HG03469 (cell line): ENCODE results near the gene CPNE5.

Experiments
- ATAC-seq: cut with Tn5 transposase; IDR thresholded peaks from one replicate; pipeline ENCODE4 v1.9.1; 2021; ENCODE audit warnings: mild to moderate bottlenecking, moderate library complexity, moderate number of reproducible peaks; ENCODE audit not compliant: unreplicated experiment

Gene CPNE5

DNA sequence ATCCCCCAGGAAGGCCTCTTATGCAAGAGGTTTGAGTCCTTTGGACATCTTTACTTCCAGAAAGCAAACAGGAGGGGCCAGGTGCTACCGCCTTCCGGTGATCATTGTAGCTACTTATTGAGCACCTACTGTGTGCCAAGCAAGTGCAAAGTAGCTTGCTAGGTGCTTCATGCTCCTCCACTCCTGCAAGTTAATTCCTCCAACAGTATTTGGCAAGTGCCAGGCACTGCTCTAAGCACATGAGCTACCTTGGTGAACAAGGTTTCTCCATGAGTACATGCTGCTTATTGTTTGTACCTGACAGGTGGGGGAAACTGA, 2.3 kb downstream of the CPNE5 start:
- ATAC-seq: no peak

DNA sequence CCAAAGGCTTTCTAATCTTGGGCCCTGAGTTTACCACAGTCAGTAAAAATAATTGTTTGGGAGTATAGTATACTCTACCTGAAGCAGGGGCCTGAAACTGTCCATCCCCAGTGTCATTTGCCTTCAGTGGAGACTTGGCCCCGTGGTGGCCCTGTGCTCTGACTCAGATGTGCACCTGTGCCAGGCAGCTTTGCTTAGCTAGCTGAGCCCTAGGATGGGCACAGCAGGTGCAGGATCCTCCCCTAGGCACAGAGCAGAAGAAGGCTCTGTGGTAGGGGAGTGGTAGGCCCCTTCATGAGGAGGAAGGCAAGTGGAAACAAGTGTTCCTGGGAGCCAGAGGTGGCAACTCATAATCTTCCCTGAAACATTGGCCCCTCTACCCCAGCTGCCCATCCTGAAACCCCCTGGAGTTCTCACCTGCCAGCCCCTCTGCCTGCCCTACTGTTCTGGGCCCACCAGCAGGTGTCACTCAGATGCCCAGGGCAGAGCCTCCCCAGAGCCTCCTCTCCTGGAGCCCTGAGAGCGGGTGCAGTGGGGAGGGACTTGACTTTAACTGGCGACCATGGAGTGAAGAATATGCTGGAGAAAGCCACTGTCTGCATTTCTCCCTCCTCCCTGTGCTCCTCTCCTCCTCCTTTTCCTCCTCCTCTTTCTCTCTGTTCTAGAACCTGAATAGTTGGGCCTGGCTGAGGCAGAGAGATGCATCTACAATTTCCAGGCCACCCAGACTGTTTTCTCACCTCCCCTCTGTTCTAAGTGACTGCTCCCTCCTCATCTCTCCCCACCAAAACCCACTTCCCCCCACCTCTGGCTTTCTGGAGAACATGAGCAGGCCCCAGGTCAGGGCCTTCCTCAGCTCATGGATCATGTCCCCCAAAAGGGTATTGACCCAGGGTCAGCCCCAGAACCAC, 2.9 kb downstream of the CPNE5 start:
- ATAC-seq: no peak

DNA sequence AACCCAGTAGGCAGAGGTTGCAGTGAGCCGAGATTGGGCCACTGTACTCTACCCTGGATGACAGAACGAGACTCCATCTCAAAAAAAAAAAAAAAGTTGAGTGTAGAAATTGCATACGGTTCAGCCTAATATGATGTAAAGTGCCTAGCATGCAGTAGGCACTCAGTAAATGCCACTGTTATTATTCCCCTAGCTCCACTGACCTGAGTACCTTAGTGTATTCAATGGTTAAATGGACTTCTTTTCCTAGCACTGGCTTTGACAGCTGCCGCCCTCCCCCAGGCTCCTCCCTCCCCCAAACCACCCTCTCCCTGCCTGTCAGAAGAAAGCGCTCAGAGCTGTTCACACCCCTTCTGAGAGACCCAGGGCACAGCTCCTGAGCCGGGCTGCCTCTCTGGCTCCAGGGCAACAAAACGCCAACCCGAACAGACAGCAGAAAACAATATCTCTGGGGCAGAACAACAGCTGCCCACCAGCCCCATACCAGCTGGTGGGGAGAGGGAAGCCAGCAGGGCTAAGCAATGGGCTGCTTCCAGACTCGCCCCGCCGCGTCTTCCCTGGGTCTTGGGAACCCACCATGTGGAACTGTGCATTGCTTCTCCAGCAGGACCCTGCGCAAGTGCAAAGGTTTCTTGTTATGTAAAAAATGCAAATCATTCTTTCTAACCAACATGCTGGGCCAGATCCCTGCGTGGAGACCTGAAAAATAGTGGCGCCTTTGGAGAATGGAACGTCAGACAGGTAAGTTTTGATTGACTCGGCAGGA, 4.5 kb downstream of the CPNE5 start:
- no peak for ATAC-seq

DNA sequence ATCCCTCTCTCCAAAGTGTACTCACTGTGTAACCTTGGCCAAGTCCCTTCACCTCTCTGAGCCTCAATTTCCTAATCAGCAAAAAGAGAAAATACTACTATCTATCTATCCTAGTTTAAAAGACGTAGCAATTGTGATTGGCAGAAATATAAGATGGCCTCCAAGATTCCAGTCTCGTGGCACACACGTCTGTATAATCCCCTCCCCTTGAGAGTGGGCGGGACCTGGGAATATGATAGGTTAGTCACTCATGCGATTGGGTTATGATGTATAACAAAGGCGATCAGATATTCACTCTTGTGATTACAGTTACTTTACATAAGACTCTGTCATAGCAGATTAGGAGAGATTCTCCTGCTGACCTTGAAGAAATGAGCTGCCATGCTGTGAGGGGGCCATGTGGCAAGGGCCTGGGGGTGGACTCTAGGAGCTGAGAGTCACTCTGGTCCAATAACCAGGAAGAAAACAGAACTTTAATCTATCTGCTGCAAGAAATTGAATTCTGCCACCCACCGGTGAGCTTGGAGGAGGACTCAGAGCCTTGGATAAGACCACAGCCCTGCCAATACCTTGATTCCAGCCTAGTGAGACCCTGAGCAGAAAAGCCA, 6.0 kb downstream of the CPNE5 start:
- no peak for ATAC-seq

DNA sequence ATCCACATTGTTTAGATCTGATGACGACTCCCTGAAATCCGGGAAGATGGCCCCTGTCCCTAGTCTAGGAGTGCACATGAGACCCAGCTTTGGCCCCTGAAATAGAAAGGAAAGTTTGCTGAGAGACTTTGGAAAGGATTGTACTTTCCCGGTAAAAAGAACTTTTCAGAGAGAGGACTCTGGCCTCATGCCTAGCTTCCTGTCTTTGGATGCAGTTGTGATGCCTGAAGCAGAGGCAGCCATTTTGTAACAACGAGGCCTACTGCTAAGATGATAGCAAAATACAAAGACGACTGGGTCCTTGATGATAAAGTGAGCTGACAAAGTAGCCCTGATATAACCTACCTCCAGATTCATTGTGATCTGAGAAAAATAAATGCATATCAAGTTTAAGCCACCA, 6.9 kb downstream of the CPNE5 start:
- ATAC-seq: no peak

DNA sequence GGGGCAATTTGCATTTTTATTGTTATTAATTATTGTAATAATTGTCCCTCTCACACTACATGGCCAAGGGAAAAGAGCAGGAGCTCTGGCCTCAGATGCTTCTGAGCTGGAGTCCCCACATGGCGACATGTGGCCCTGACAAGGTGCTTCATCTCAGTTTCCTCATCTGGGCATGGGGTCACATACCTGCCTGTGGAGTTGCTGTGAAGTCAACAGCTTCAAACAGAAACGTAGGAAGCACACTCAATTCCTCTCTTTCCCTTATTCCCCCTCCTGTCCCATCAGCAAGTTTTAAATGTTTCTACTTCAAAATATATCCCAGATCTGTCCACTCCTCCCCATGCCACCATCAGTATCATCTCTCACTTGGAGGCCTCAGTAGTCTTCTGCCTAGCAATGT, 8.7 kb downstream of the CPNE5 start:
- no peak for ATAC-seq

DNA sequence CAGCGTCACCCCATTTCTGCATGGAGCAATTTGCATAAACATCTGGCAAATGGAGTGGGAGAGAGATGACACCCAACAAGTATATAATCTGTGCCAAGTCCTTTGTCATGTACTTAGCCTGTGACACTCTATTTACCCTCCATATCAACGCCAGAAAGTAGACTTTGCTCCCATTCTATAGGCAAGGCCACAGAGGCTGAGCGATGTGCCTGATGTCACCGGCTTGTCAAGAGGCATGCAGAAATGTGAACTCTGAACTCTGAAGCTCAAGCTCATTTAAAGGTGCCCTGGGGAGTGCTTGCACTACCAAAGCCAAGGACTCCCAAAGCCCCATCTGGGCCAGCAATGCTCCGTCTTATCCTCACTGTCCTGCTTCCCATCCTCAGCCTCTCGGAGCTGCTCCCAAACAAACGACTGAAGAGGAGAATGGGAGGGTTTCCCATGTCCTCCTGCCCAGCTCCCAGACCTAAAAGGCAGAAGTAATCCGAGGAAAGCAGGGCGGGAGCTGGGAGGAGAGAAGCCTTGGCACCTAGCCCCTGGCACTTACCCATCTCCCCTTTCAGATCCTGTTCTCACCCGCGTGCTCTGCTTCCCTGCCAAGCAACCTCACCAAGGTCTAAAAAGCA, 9.2 kb downstream of the CPNE5 start:
- ATAC-seq: no peak

DNA sequence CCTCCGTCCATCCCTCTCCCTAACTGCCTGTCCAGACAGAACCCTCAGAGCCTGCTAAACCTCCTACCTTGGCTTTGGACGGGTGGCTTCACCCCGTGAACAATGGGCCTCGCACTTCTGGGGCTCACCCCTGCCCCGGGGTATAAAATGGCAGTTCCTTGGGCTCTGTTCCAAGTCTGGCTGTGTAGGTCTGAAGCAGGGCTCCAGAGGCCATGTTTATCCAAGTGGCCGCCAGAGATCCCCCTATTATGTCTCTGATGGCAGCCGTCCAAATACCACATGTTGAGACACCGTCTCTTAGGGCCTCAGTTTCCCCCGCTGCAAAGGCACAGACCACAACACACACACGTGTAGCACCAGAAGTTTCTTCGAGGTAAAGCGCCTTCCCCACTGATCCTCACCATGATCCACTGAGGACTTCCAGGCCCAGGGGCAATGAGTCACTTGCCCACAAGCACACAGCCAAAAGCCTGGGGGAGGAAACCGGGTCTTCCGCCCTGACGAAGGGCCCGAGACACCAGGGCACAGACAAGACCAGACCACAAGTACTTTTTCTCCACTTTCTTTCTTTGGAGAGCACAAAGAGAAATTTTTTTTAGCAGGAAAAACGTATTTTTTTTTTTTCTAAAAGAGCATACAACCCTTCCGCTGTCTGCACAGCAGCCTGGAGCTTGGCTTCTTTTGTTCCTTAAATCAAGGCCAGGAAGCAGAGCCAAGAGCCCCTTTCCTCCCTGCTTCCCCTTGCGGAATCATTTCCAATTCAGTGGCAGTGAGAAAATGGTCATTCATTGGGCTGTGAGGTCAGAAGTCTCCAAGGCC, 11.8 kb downstream of the CPNE5 start:
- ATAC-seq: no peak

DNA sequence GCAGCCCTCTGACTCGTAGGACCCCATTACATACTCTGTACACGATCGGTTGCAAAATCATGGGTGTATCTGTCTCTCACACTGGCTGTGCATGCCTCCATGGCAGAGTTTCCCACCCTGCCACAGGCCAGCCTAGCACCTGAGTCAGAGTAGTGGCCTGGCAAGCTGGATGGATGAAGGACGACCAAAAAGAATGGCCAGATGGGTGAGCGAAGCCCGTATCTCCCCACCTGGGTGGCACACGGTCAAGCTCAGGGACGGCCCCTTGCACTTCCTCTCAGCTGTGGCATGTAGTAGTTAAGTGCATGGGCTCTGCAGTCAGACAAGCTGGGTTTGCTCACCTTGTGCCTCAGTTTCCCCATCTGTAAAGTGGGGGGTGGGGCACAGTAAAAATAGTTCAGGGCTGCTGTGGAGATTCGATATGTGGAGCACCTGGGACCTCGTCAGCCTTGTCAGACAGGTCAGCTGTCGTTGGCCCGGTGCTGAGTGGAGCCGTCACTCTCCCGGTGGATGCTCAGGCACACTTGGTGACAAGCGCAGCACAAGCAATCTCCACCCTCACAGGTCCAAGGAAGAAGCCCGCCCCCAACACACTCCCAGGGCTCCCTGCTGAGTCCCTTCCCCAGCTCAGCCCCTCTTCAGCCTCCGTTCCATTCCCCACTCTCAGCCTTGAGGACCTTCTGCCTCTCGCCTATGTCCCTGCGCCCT, 12.6 kb downstream of the CPNE5 start:
- ATAC-seq: no peak

DNA sequence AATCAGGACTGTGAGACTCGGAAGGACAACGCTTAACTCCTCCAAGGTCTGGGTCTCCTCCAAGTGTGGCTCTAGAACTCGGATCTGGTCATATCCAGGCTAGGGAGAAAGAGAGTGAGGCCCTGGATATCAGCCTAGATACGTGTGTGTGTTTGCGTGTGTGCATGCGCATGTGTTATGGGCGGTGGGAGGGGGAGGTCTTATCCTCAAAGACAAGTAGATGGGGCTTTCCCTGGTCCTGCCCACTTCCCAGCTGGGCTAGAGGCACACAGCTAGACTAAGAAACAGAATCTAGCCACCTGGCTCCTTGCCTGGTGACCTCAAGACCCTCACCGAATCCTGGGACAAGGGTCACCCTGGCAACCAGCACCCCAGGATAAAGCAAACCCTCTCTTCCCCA, 13.2 kb downstream of the CPNE5 start:
- no peak for ATAC-seq

DNA sequence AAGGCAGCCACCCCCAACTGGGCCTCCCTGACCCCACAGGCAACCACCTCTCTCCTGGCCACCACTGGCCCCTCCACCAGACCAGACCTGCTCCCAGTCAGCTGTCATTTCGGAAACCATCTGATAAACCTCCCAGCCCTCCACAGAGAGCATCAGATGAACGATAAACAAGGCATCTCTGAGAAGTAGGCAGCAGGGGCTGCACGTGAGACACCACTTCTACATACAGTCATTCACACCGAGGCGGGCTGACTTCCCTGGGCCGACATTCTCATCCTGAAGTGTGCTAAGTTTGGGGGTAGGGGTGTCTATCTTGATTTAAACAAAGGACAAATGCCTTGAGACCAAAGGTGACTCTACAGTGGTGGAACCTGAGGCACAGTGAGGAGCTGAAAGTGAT, 13.8 kb downstream of the CPNE5 start:
- ATAC-seq: no peak

DNA sequence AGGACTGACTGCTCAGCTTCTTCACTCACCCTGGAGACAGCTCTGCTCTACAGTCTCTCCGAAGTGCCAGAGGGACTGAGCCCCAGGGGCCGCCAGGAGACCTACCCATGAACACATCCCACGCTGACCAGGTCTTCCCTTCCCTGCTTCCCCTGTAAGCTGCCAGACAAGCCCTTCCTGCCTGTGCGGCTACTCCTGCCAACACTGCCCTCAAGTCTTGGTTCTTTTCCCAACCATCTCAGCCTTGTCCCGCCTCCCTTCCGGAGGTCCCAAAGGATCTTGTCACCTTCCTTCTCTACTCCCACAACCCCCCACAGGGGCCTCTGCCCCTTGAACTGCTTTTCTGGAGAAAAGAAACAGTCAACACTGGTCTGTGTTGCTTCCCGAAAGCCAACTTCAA, 15.0 kb downstream of the CPNE5 start:
- ATAC-seq: no peak

DNA sequence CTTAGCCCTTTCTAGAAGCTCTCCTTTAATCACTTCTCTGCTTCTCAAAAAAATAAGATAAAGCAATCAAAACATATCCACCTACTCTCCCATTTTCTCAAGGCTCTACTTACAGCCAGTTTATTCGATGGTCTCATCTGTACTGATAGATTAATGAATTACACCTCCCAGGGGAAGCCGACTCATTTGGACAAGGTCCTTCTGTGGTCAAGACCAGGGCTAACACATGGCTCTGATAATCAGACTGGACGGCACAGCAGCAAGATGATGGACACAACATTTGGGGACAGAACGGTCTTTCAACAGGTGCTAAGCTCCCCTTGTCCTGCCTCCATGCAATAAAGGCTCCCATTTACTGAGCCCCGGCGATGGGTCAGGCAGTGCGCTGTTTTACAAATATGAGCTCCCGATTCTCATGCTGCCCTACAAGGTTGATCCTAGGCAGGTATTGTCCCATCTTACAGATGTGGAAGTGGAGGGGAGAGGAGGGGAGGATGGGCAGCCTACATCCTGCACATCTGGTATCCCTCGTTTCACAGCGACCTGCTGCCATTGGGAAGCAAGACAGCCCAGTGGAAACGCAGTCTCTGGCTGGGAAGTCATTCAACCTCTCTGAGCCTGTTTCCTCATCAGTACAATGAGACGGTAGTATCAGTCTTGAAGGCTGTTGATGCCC, 15.7 kb downstream of the CPNE5 start:
- ATAC-seq: no peak

DNA sequence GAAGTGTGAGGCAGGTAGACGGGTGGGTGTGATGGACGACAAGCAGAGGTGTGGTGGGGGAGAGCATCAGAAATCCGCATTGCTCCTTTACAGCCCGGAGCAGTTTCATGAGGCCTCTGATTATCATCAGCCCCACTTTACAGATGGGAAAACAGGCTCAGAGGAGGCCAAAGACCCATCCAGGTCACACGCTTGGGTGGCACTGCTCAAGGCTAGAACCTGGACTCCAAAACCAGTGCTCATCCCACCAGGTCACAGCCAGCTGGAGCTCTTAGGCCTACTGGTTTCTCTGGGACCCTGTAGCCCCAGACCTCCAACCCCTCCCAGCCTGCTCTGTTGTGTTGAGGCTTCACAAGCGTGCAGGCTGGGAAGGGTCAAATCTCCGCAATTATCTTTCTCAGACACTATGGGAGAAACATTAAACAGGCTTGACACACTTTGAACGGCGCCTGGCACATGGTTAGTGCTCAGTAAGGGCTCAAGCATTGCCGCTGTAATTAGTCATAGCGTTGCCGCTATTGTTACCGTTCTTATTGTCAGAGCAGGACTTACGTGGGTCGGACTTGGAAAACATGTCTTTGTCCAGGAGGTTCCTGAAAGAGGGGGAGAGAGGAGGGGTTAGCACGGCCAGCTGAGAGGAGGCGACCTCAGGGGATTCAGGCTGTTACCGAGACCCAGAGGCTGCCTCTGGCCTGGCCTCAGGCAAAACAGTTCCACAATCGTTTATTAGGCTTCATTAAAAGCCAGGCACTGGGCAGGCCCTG, 16.6 kb downstream of the CPNE5 start:
- ATAC-seq: no peak

DNA sequence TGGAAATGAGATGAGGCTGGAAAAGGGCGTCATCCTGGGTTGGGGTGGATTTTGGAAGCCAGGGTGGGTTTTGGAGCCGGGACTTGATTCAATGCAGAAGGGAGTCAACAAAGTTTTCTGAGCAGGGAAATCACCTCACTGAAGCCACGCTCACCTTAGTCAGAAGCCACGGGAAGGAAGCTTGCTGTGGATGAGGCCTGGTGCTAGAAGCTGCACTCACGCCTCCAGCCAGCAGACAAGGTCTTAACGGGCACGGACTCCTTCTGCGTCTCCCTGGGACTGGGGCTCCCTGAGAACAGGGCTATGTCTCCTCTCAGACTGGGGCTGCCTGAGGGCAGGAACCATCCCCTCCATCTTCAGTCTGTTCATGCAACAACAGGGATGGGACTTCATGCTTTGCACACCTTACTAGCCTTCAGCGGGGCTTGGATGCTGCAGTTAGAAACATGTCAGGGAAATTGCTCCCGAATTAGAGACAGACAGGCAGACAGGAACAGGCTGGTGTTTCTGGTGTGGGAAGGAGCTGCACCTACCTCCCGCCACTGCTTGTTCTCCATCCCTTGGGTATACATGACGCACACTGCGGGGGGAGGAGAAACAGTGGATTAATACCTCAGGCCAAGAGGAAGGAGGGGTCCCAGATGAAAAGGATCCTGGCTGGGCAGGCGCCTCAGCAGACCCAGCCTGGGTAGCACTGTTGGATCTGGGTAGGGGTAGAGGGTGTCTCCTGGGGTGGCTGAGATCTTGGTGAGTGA, 17.5 kb downstream of the CPNE5 start:
- ATAC-seq: no peak

DNA sequence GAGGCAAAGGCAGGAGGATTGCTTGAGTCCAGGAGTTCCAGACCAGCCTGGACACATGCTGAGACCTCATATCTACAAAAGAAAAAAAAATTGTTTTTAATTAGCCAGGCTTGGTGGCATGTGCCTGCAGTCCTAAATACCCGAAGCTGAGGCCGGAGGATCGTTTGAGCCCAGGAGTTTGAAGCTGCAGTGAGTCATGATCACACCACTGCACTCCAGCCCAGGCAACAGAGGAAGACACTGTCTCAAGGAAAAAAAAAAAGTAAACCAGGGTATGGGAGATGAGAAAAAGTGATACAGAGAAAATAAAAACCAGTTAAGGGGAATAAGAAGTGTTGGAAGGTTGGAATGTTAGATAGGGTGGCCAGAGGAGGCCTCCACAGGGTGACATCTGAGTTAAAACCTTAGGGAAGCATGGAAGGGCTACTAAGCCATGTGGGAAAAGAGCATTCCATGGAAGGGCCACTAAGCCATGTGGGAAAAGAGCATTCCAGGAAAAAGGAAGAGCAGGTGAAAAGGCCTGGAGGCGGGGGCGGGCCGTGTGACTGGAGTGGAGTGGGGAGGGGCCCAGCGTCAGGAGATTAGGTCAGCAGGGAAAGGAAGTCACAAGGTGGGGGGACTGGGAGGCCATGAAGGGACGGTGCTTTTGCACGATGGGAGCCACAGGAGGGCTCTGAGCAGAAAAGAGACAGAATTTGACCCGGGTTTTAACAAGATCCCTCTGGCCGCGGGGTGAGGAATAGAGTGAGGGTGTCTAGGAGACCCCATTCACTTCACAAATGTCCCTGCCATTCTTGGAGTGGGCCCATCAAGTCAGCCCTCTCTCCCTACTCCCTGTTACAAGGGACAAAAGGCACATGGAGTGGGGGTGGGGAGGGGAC, 18.3 kb downstream of the CPNE5 start:
- ATAC-seq: no peak

DNA sequence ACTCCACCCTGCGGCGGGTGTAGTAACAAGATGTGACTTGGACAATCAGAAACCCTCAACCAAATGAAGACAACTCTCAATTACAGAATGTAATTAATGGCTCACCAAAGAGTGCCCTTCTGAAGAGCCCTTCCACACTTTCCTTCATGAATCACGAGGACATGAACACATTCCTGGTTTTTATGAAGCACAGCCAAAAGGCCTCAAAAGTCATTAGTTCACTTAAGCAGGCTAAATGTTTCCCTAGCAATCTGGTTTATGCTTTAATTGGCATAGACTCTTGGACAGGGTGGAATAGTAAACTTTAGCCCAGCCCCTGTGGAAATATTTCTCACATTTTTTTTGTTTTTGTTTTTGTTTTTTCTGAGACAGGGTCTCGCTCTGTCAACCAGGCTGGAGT, 20.5 kb downstream of the CPNE5 start:
- no peak for ATAC-seq
